HepG2 (cell line): ENCODE measurements around the gene CEP20. TPM values are rescaled to one million over a fixed set of nuclear protein-coding genes. Genes with fewer than 3 reads are reported as not detected.

Source experiments
- DNMT1 ChIP-seq: sonication (generic); formaldehyde crosslinking; IDR thresholded peaks from 2 replicates; pipeline ENCODE4 v1.5.1; 2020; ENCODE audit warnings: mild to moderate bottlenecking, missing genetic modification reagents
- DR1 ChIP-seq: sonication (generic); formaldehyde crosslinking; IDR thresholded peaks from 2 replicates; pipeline ENCODE4 v1.8.0; 2021; ENCODE audit warnings: mild to moderate bottlenecking, missing genetic modification reagents, inconsistent platforms
- FOXJ3 ChIP-seq: sonication (generic); formaldehyde crosslinking; IDR thresholded peaks from 2 replicates; pipeline ENCODE4 v1.4.0; 2020; ENCODE audit warnings: missing genetic modification reagents, mild to moderate bottlenecking, borderline replicate concordance
- HNF4G ChIP-seq, 2 experiments: sonication (generic) in 1 of 2; formaldehyde crosslinking in 1 of 2; IDR thresholded peaks; 2 replicates each; pipeline versions ENCODE4 v1.4.0 to v1.6.1; 2011 to 2020; ENCODE audit warnings: borderline replicate concordance in 2 of 2, low read depth in 2 of 2, mild to moderate bottlenecking in 2 of 2, low read length in 1 of 2, missing genetic modification reagents in 1 of 2, moderate library complexity in 1 of 2
- JUNB ChIP-seq: sonication (generic); formaldehyde crosslinking; IDR thresholded peaks from 2 replicates; pipeline ENCODE4 v1.8.0; 2022; ENCODE audit warnings: missing genetic modification reagents, mild to moderate bottlenecking, borderline replicate concordance
- MEIS2 ChIP-seq: sonication (generic); formaldehyde crosslinking; IDR thresholded peaks from 2 replicates; pipeline ENCODE4 v1.9.0; 2021; ENCODE audit warnings: mild to moderate bottlenecking, missing genetic modification reagents
- NR2C2 ChIP-seq: sonication (generic); formaldehyde crosslinking; IDR thresholded peaks from 2 replicates; pipeline ENCODE4 v1.4.0; 2020; ENCODE audit warnings: missing genetic modification reagents, mild to moderate bottlenecking, moderate library complexity, borderline replicate concordance
- PATZ1 ChIP-seq: sonication (generic); formaldehyde crosslinking; IDR thresholded peaks from 2 replicates; pipeline ENCODE4 v1.4.0; 2020; ENCODE audit warnings: missing genetic modification reagents
- PAXIP1 ChIP-seq: sonication (generic); formaldehyde crosslinking; conservative IDR thresholded peaks from 2 replicates; pipeline ENCODE4 v1.4.0; 2020; ENCODE audit warnings: mild to moderate bottlenecking, missing genetic modification reagents, moderate library complexity
- RAD21 ChIP-seq: fragments of 450-650 bp; formaldehyde crosslinking; IDR thresholded peaks from 2 replicates; pipeline ENCODE4 v1.5.0; 2020; ENCODE audit warnings: mild to moderate bottlenecking
- RFX3 ChIP-seq: IDR thresholded peaks from 2 replicates; pipeline ENCODE4 v1.6.1; 2016; ENCODE audit warnings: missing biosample characterization, missing genetic modification reagents
- THAP9 ChIP-seq: sonication (generic); formaldehyde crosslinking; IDR thresholded peaks from 2 replicates; pipeline ENCODE4; 2020; ENCODE audit warnings: missing genetic modification reagents, mild to moderate bottlenecking, borderline replicate concordance
- XRCC5 ChIP-seq: fragments of 200-400 bp; formaldehyde crosslinking; optimal IDR thresholded peaks from 2 replicates; pipeline ENCODE3; 2017; ENCODE audit warnings: mild to moderate bottlenecking, low read length
- ZNF281 ChIP-seq: sonication (generic); formaldehyde crosslinking; IDR thresholded peaks from 2 replicates; pipeline ENCODE4 v1.4.0; 2020; ENCODE audit warnings: missing genetic modification reagents, borderline replicate concordance
- ZNF333 ChIP-seq: sonication (generic); formaldehyde crosslinking; IDR thresholded peaks from 2 replicates; pipeline ENCODE4 v1.4.0; 2020; ENCODE audit warnings: mild to moderate bottlenecking, missing genetic modification reagents, borderline replicate concordance
- ZNF644 ChIP-seq: IDR thresholded peaks from 2 replicates; pipeline ENCODE4 v1.6.1; 2016; ENCODE audit warnings: low read depth
- polyA plus RNA-seq, 8 experiments: library from polyadenylated mRNA; depleted of rRNA in 3 of 8; stranded (reverse) in 7 of 8; unstranded in 1 of 8; fragments of >200 nt; fragmentation: Illumina TruSeq in 4 of 8; extraction: Trizol in 4 of 8; gene quantifications; 2 replicates each; pipeline versions ENCODE4 v1.2.1 to v1.2.3, GENCODE V29; 2011 to 2016; ENCODE audit warnings: low read depth in 4 of 8, missing spikeins in 1 of 8, mixed read lengths in 1 of 8; ENCODE audit not compliant: insufficient read depth in 1 of 8
- total RNA-seq, 5 experiments: library from RNA; depleted of rRNA; stranded (reverse); fragments of >200 nt; fragmentation: Illumina TruSeq; extraction: Trizol; gene quantifications; 2 replicates each; pipeline ENCODE4 v1.2.3, GENCODE V29; 2016; ENCODE audit warnings: low read depth in 1 of 5

Gene CEP20
- total and polyA plus RNA-seq, 2 of the 13 experiments (the other 11 are each of a cell fraction or from before 2014, with no cell fraction given): 53.0 to 54.1 TPM

- 0 out of 2 replicates have a peak, but pooled peaks have one; percentile 19 for TF ChIP-seq THAP9 (CRISPR knock-in tag)
- TF ChIP-seq DNMT1 (CRISPR knock-in tag): 0 out of 2 replicates have a peak, but pooled peaks have one; percentile 15
- peak; percentile 77; the same call in 1 of the 2 replicates for TF ChIP-seq ZNF644 (CRISPR knock-in tag)
- peak; percentile 29; the same call in 1 of the 2 replicates for TF ChIP-seq HNF4G (IDR thresholded peaks at IDR 0.05; ENCODE audit: borderline replicate concordance, low read depth, low read length)
- TF ChIP-seq HNF4G (CRISPR knock-in tag; IDR thresholded peaks at IDR 0.05; ENCODE audit: borderline replicate concordance, low read depth): no peak
- TF ChIP-seq RFX3 (CRISPR knock-in tag): no peak
- TF ChIP-seq RAD21 (CRISPR knock-in tag): 0 out of 2 replicates have a peak, but pooled peaks have one; percentile 6
- TF ChIP-seq ZNF333 (CRISPR knock-in tag): peak; percentile 46; the same call in 1 of the 2 replicates
- peak; percentile 65 for TF ChIP-seq PAXIP1 (CRISPR knock-in tag)
- TF ChIP-seq NR2C2 (CRISPR knock-in tag): no peak
- TF ChIP-seq MEIS2 (CRISPR knock-in tag): peak; percentile 63; the same call in 1 of the 2 replicates
- TF ChIP-seq FOXJ3 (CRISPR knock-in tag): no peak
- peak; percentile 37 for TF ChIP-seq PATZ1 (CRISPR knock-in tag)
- TF ChIP-seq ZNF281 (CRISPR knock-in tag): no peak
- no peak for TF ChIP-seq JUNB (CRISPR knock-in tag)
- TF ChIP-seq DR1 (CRISPR knock-in tag): no peak
- TF ChIP-seq XRCC5: peak; percentile 21
These were observed 40.1 kb upstream of the CEP20 start (continued) for GRCh38 chr16:15928261-15929104.
